MM.1S (cell line): ENCODE results near the gene GPR42.

Experiments
- EZH2 ChIP-seq: fragments of 300-600 bp; sonication (generic); optimal IDR thresholded peaks from 2 replicates; pipeline ENCODE3; 2017; ENCODE audit warnings: low read depth, mild to moderate bottlenecking, antibody characterized with exemption, low read length, mixed read lengths
- EZH2phosphoT487 ChIP-seq: fragments of 300-600 bp; sonication (generic); IDR thresholded peaks from 2 replicates; pipeline ENCODE4 v1.6.1; 2018; ENCODE audit warnings: antibody characterized with exemption, low read length
- TF ChIP-seq, protein P1 (sequence below): fragments of 300-600 bp; sonication (generic); IDR thresholded peaks from 2 replicates; pipeline ENCODE4 v1.5.1; 2016; ENCODE audit warnings: antibody characterized with exemption, low read length, mixed read lengths

DNA sequence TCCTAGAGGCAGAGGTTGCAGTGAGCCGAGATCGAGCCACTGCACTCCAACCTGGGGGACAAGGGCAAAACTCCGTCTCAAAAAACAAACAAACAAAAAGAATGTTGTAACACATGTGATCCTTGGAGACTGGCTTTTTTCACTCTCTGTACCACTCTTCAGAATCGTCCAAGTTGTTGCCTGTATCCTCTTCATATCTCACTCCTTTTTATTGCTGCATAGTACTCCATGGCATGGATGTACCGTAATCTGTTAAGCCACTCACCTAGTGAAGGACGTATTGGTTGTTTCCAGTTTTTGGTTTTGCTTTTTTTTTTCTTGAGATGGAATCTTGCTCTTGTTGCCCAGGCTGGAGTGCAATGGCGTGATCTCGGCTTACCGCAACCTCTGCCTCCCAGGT is 48.9 kb upstream of the GPR42 start:
- TF ChIP-seq, protein P1, sequence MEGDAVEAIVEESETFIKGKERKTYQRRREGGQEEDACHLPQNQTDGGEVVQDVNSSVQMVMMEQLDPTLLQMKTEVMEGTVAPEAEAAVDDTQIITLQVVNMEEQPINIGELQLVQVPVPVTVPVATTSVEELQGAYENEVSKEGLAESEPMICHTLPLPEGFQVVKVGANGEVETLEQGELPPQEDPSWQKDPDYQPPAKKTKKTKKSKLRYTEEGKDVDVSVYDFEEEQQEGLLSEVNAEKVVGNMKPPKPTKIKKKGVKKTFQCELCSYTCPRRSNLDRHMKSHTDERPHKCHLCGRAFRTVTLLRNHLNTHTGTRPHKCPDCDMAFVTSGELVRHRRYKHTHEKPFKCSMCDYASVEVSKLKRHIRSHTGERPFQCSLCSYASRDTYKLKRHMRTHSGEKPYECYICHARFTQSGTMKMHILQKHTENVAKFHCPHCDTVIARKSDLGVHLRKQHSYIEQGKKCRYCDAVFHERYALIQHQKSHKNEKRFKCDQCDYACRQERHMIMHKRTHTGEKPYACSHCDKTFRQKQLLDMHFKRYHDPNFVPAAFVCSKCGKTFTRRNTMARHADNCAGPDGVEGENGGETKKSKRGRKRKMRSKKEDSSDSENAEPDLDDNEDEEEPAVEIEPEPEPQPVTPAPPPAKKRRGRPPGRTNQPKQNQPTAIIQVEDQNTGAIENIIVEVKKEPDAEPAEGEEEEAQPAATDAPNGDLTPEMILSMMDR, result no peak
- no peak for TF ChIP-seq EZH2
- no peak for TF ChIP-seq EZH2phosphoT487
